GM19467 (cell line): ENCODE data around the gene EID3.
A peak's percentile ranks its signal among the peaks of the same experiment; 100 is the strongest.
"Not testable (repeated sequence)": the region's sequence is repeated elsewhere in the genome, so short reads cannot be mapped to it uniquely, and the experiment has no call there.

Experiments
- ATAC-seq: cut with Tn5 transposase; IDR thresholded peaks from one replicate; pipeline ENCODE4 v1.9.1; 2021; ENCODE audit warnings: mild to moderate bottlenecking, moderate library complexity; ENCODE audit not compliant: unreplicated experiment

EID3 gene

DNA sequence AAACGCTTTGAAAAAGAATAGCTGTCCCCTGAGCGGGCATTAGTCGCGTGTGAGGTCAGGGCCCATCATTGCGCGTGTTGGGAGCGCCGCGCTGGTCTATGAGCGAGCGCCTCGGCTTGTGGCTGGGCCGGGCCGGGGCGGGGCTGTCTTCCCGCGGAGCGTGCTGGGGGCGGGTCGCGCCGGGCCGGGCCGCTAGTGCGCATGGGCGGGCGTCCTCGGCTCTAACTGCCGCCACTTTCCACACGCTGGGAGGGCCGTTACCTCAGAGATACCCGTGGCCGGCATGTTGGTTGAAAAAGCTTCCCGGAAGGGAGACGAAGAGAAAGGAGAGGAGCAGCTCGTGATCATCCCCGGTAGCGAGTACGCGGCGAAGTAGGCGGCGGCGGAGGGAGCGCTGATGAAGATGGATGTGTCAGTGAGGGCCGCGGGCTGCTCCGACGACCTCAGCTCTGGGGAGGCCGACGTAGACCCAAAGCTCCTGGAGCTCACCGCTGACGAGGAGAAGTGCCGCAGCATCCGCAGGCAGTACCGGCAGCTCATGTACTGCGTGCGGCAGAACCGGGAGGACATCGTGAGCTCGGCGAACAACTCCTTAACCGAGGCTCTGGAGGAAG, at the start of gene EID3:
TSS of gene EID3 (plus strand) at position 202 of the 614 bp plus-strand sequence. CDS start at position 398, 196 bp downstream.
- peak; percentile 79 for ATAC-seq

- ATAC-seq, result no peak
Observed at GRCh38 chr12:104257913-104258472, 45.5 kb upstream of the EID3 start.

- no peak for ATAC-seq
Observed at GRCh38 chr12:104258476-104259067, 45.0 kb upstream of the EID3 start.

- no peak for ATAC-seq
Observed at GRCh38 chr12:104263026-104263425, 40.5 kb upstream of the EID3 start.

- ATAC-seq, result no peak
Observed at GRCh38 chr12:104263580-104264358, 39.8 kb upstream of the EID3 start.

DNA sequence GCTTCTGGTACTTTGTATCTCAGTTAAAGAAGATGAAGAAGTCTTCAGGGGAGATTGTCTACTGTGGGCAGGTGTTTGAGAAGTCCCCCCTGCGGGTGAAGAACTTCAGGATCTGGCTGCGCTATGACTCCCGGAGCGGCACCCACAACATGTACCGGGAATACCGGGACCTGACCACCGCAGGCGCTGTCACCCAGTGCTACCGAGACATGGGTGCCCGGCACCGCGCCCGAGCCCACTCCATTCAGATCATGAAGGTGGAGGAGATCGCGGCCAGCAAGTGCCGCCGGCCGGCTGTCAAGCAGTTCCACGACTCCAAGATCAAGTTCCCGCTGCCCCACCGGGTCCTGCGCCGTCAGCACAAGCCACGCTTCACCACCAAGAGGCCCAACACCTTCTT, 38.1 kb upstream of the EID3 start:
- not testable (repeated sequence) for ATAC-seq

DNA sequence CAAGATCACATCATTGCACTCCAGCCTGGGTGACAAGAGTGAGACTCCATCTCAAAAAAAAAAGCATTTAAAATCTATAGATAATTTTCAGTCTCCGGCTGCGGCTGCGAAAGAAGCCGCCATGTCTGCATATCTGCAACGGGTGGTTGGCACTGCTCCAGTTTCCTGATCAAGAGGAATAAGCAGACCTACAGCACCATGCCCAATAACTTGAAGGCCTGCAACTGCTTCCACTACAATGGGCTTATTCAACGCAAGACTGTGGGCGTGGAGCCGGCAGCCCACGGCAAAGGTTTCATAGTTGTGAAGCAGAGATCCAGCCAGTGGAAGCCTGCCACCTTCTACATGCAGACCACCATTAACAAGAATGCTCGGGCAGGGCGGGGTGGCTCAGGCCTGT, 30.6 kb upstream of the EID3 start:
- ATAC-seq, result no peak

GRCh38 chr12:104273503-104273902, 30.0 kb upstream of the EID3 start:
- ATAC-seq, result no peak

DNA sequence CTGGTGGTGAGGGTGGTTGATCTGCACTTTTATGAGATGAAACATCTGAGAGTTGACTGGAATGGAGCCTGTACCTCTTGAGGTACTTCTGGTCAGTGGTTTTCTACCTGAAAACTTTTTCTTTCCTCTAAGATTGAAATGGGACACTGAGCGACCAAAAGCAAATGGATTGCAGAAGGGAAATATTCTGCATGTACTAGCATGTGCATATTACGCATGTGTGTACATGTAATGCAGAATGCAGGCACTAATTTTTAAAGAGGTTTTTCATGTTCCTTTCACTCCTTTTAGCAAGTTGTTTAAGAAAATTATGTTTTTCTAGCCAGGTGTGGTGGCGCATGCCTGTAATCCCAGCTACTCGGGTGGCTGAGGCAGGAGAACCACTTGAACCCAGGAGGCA, 28.7 kb upstream of the EID3 start:
- ATAC-seq, result no peak

GRCh38 chr12:104275689-104276088, 27.9 kb upstream of the EID3 start:
- no peak for ATAC-seq

GRCh38 chr12:104276273-104277131, 27.0 kb upstream of the EID3 start:
- no peak for ATAC-seq

DNA sequence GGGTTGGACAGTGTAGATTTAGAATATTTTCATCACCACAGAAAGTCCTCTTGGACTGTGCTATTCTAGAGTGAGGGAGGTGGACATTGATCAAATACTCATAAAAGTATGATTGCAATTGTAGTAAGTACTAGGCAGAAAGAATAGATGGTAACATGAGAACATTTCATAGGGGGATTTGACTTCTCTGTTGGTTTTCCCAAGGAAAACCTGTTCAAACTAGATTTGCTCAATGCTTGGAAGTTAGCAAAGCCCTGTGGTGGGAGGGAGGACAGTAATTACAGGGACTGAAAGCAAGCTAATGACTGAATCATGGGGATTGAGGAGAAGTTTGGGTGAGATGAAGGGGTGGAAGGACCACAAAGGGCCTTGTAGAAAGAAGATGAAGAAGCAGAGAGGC, 24.4 kb upstream of the EID3 start:
- ATAC-seq, result no peak

GRCh38 chr12:104280111-104280510, 23.4 kb upstream of the EID3 start:
- no peak for ATAC-seq

DNA sequence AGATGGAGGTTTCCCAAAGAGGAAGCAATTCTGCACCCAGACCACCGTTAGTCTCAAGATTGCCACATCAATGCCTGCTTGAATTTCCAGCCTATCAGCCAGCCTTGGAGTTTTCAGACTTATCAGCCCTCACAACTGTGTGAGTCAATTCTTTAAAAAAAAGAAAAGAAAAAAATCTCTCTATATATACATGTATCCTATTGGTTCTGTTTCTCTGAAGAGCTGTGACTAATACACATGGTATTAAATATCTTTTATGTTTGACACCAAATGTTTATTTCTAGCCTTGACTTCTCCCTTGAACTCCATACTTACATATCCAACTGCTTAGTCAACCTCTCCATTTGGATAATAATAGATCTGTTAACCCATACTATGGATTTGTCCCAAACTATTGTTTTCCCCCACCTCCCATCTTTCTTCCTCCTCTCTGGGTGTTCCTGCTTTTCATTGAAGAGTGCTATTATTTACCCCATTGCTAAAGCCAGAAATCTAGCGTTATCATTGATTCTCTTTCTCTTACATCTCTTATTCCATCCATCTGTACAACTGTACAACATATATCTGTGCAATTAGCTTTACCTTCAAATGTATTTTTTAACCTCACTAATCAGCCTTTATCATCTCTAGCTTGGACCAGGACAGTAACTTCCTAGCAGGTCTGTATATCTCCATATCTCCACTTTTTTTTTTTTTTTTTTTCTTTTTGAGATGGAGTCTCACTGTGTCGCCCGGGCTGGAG, 22.7 kb upstream of the EID3 start:
- no peak for ATAC-seq

DNA sequence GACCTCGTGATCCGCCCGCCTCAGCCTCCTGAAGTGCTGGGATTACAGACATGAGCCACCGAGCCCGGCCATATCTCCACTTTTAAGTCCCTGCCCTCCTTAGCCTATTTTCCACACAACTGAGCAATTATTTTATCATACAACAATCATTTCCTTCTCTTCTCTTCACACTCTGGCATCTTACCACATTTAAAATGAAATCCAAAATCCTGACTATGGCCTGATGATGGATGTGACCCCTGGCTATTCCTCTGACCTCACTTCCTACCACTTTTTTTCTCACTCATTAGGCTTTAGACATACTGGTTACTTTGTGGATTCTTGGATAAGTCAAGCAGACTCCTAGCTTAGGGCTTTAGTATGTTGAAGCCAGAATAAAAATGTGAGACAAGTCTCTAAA, 21.9 kb upstream of the EID3 start:
- no peak for ATAC-seq

GRCh38 chr12:104282109-104282508, 21.4 kb upstream of the EID3 start:
- no peak for ATAC-seq

DNA sequence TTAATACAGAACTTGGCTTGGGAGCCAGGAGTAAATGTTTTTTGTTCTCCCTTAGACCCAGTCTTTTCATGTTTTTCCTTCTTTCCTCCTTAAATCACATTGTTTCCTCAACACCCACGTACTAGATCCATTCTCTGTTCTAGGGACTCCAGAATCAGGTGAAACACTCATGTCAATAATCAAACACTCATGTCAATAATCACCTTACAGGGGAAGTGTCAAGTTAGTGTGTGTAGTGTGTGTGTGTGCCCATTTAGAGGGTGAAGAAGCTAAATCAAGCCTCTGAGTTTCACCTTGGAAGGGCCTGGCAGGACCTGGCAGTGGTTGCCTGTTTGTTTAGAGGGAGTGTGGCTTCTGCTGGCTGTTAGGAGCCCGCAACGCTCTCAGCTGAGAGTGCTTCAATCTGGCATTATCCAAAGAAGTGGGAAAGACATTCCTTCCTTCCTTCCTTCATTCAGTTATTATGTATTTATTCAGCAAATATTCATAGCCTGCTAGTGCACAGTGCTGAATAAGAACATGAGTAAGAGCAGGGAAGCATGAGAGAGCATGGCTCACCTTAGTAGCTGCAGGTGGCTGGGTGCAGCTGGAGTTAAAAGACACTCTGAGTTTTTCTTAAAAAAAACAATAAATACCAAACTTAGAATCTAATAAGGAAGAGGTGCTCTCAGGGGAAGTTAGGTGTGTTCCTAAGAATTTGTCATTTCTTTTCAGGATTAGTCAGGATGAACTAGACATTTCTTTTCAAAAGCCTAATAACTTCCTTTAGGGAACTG, 17.6 kb upstream of the EID3 start:
- ATAC-seq, result no peak

DNA sequence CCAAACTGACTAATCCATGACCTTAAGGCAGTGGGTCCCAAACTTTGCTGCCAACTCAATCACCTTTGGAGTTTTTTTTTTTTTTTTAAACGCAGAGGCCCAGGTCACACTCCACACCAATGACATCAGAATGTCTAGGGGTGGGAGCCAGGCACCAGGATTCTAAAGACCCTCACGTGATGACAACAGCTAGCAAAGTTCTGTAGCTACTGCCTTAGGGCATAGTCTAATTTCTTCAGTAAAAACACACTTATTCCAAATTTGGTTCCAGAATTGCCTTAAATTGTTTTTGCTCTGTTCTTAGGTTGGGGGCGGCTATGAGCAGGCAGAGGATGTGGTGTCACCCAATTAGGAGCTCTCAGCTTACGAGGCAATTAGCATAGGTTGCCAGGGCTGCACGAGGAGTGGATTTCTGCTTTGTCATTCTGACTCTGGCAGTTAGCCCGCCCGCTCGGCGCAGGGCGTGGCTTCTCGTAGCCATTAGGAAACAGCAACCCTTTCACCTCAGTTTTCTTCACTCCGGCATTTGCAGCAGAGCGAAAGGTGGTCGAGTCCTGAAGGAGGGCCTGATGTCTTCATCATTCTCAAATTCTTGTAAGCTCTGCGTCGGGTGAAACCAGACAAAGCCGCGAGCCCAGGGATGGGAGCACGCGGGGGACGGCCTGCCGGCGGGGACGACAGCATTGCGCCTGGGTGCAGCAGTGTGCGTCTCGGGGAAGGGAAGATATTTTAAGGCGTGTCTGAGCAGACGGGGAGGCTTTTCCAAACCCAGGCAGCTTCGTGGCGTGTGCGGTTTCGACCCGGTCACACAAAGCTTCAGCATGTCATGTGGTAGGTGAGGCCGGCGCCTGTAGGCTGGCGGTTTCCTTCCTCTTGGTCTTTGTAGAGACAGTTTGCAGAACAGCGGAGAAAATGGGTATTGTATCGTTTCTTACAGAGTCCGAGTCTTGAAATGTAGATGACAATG, 16.7 kb upstream of the EID3 start:
- ATAC-seq, result peak; percentile 89
